HG02943 (cell line): ENCODE measurements around the gene GLIS2.

Experiments used
- ATAC-seq: cut with Tn5 transposase; IDR thresholded peaks from one replicate; pipeline ENCODE4 v1.9.1; 2021; ENCODE audit warnings: mild to moderate bottlenecking, low read depth, moderate library complexity; ENCODE audit not compliant: unreplicated experiment

Gene GLIS2

GRCh38 chr16:4380119-4381063, 64.5 kb downstream of the GLIS2 start:
- no peak for ATAC-seq

DNA sequence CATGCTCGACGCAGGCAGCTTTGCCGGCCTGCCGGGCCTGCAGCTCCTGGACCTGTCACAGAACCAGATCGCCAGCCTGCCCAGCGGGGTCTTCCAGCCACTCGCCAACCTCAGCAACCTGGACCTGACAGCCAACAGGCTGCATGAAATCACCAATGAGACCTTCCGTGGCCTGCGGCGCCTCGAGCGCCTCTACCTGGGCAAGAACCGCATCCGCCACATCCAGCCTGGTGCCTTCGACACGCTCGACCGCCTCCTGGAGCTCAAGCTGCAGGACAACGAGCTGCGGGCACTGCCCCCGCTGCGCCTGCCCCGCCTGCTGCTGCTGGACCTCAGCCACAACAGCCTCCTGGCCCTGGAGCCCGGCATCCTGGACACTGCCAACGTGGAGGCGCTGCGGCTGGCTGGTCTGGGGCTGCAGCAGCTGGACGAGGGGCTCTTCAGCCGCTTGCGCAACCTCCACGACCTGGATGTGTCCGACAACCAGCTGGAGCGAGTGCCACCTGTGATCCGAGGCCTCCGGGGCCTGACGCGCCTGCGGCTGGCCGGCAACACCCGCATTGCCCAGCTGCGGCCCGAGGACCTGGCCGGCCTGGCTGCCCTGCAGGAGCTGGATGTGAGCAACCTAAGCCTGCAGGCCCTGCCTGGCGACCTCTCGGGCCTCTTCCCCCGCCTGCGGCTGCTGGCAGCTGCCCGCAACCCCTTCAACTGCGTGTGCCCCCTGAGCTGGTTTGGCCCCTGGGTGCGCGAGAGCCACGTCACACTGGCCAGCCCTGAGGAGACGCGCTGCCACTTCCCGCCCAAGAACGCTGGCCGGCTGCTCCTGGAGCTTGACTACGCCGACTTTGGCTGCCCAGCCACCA, 65.4 kb downstream of the GLIS2 start:
- no peak for ATAC-seq

DNA sequence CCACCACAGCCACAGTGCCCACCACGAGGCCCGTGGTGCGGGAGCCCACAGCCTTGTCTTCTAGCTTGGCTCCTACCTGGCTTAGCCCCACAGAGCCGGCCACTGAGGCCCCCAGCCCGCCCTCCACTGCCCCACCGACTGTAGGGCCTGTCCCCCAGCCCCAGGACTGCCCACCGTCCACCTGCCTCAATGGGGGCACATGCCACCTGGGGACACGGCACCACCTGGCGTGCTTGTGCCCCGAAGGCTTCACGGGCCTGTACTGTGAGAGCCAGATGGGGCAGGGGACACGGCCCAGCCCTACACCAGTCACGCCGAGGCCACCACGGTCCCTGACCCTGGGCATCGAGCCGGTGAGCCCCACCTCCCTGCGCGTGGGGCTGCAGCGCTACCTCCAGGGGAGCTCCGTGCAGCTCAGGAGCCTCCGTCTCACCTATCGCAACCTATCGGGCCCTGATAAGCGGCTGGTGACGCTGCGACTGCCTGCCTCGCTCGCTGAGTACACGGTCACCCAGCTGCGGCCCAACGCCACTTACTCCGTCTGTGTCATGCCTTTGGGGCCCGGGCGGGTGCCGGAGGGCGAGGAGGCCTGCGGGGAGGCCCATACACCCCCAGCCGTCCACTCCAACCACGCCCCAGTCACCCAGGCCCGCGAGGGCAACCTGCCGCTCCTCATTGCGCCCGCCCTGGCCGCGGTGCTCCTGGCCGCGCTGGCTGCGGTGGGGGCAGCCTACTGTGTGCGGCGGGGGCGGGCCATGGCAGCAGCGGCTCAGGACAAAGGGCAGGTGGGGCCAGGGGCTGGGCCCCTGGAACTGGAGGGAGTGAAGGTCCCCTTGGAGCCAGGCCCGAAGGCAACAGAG, 66.3 kb downstream of the GLIS2 start:
- no peak for ATAC-seq

DNA sequence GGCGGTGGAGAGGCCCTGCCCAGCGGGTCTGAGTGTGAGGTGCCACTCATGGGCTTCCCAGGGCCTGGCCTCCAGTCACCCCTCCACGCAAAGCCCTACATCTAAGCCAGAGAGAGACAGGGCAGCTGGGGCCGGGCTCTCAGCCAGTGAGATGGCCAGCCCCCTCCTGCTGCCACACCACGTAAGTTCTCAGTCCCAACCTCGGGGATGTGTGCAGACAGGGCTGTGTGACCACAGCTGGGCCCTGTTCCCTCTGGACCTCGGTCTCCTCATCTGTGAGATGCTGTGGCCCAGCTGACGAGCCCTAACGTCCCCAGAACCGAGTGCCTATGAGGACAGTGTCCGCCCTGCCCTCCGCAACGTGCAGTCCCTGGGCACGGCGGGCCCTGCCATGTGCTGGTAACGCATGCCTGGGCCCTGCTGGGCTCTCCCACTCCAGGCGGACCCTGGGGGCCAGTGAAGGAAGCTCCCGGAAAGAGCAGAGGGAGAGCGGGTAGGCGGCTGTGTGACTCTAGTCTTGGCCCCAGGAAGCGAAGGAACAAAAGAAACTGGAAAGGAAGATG, 67.0 kb downstream of the GLIS2 start:
- no peak for ATAC-seq

DNA sequence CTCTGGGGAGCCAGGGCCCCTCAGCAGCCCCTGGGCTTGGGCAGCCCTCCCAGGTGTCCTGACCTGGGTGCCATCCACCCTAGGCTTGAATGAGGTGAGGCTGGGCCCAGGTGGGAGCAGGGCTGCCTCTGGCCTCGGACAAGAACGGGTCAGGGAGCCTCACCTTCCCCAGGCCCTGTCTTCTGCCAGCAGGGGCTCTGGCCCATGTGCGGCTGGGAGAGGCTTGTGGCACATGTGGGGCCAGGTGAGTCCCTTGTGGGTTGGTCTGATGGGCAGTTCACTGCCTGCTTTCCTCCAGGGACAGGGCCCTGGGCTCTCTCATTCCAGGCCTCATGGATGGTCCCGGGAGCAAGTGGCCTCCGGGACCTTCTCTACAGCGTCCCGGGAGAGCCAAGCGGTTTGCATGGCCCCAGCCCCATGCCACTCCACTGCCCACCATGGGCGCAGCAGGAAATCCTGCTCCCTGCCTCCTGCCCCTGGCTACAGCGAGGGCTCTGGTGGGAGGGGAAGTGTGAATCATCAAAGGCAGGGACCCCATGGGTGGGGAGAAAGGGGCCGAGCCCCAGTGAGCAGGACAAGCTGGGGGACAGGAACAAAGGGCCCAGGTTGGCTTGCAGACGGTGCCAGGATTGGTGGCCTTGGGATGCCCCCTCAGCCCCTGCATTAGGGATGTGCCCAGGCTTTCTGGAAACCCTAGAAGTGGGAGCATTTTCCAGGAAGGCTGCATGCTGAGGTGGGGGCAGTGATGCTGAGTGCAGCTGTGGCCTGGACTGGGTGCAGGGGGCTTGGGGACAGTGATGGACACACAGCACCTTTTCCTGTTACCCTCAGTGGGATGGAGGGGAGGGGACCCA, 68.0 kb downstream of the GLIS2 start:
- ATAC-seq = no peak

- ATAC-seq = no peak
Observed at GRCh38 chr16:4384509-4384942, 68.7 kb downstream of the GLIS2 start.

GRCh38 chr16:4385066-4385788, 69.4 kb downstream of the GLIS2 start:
- no peak for ATAC-seq

GRCh38 chr16:4385789-4386450, 70.1 kb downstream of the GLIS2 start:
- ATAC-seq = no peak

GRCh38 chr16:4386451-4386805, 70.6 kb downstream of the GLIS2 start:
- no peak for ATAC-seq

DNA sequence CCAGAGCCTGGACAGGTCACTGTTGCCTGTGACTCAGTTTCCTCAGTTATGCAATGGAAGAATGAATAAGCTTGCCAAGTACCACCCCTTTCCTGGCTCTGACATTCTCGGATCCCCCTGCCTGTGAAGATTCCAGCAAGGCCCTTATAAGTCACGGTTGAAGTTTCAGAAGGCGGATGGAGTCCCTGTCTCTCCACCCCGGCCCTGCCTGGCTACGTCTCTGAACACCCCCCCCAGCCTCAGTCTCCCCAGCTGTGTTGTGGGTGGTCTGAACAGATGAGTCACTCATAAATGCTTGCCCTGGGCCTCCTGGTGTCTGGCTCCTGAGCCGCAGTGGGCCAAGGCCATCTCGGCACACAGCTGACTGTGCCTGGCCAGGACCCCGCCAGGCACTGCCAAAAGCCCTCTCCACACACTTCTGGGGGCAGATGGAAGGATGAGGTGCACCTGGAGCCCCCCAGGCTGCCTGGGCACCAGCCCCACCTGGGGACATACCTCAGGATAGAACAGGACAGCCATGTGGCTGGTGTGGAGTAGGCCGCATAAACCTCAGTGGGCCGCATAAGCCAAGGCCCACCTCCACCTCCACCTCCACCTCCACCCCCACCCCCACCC, 71.2 kb downstream of the GLIS2 start:
- no peak for ATAC-seq

DNA sequence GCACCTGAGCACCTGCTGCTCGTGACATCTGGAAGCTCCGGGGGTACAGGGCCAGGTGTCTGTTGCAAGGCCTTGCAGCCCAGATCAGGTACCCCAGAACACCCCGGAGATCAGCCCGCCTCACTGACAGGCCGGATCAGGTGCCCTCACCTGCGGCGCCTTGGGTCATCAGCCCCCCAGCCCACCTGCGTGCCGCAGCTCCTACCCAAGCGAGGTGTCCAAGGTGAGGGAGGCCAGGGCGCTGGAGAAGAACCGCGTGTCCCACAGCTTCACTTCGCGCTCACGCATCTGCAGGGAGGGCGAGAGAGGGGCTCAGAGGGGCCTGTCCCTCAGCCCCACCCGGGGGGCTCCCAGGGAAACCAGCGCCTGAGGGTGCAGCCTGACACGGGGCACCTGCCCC, 71.9 kb downstream of the GLIS2 start:
- no peak for ATAC-seq

GRCh38 chr16:4388271-4389021, 72.6 kb downstream of the GLIS2 start:
- ATAC-seq = no peak
